ENCODE data around the gene GALM. TPM values are rescaled to one million over a fixed set of nuclear protein-coding genes. Genes with fewer than 3 reads are reported as not detected.
A peak's percentile ranks its signal among the peaks of the same experiment; 100 is the strongest.
"Not testable (repeated sequence)": the region's sequence is repeated elsewhere in the genome, so short reads cannot be mapped to it uniquely, and the experiment has no call there.

GALM gene
- total and polyA plus RNA-seq, 10 donors, result 5.2 to 22.7 (median 7.6) TPM

DNA sequence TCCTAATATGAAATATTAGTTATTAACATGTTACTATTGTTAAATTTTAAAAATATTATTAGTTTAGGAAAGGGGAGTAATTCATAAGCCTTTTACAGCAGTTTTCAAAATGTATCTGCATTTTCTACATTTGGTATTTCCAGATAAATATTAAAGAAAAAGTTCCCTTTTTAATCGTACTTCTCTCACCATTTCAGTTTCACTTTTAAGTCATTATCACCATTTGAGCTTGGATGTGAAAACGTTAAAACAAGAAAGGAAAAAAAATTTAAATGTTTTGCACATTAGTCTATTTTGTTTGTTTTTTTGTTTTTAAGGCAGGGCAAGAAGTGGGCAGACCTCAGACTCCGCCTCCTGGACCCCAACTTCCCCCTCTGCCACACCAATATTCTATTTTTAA, 88.6 kb downstream of the GALM start:
- no peak for DNase-seq
- no peaks in the 10 kb centered on the region for H3K27me3 ChIP-seq (replicated peaks in 1 of 7)
- peak overlapping the region in 6 of 8 donors; percentile 0 to 45 (median 24) for H3K4me3 ChIP-seq
- peak overlapping the region in 6 of 8 donors; percentile 0 to 65 (median 38) for H3K27ac ChIP-seq
- WGBS, 5 donors, result 11 to 21% (median 15%) methylated on average over 3 of the region's 3 CpGs
- no peaks in the 10 kb centered on the region for H3K9me3 ChIP-seq
- H3K4me1 ChIP-seq, result peaks cover 3 to 36% (median 26%) of the 10 kb centered on the region in 6 donors
- H3K36me3 ChIP-seq, result peaks cover 0 to 4% (median 0%) of the 10 kb centered on the region in 6 donors
- intact Hi-C loops (cut with DNase I; ENCODE audit: low total_unique reads), result no loop called here
- TF ChIP-seq POLR2AphosphoS5 (IDR thresholded peaks at IDR 0.05) (no peak), POLR2A (IDR thresholded peaks at IDR 0.05) (no peak)

DNA sequence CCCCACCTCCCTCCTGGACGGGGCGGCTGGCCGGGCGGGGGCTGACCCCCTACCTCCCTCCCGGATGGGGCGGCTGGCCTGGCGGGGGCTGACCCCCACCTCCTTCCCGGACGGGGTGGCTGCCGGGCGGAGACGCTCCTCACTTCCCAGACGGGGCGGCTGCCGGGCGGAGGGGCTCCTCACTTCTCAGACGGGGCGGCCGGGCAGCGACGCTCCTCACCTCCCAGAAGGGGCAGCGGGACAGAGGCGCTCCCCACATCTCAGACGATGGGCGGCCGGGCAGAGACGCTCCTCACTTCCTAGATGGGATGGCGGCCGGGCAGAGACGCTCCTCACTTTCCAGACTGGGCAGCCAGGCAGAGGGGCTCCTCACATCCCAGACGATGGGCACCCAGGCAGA, 90.0 kb downstream of the GALM start:
- intact Hi-C loops (cut with DNase I; ENCODE audit: low total_unique reads); H3K9me3 ChIP-seq; H3K27me3 ChIP-seq (replicated peaks in 1 of 7); H3K4me3 ChIP-seq; H3K36me3 ChIP-seq; H3K27ac ChIP-seq; DNase-seq: not testable (repeated sequence)
- WGBS, 5 donors, result 89 to 97% (median 96%) methylated on average over 7 to 31 of the region's 31 CpGs
- peaks cover 0 to 29% (median 20%) of the 10 kb centered on the region in 6 donors for H3K4me1 ChIP-seq

DNA sequence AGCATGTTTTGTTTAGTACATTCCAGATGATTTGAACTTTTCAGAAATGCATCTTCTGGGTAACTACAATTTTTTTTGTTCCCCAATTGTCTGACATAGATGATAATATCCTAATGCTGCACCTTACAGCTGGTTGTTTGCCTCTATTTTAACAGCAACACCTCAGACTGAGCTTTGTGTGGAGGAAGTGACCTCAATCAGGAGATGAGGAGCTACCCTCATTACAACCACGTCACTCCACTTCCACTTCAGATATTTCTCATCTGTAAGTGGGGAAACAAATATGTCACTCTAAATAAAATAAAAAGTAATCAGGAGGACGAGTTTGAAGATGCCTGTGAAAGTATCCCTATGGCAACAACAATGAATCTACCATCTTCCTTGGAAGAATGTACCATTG, 97.3 kb downstream of the GALM start:
- H3K9me3 ChIP-seq, result no peaks in the 10 kb centered on the region
- intact Hi-C loops (cut with DNase I; ENCODE audit: low total_unique reads), result no loop called here
- no peak overlapping the region for H3K4me3 ChIP-seq
- no peak overlapping the region for H3K27ac ChIP-seq
- H3K4me1 ChIP-seq, result no peaks in the 10 kb centered on the region
- no peak for DNase-seq
- TF ChIP-seq POLR2A (IDR thresholded peaks at IDR 0.05), result no peak
- no peak for TF ChIP-seq POLR2AphosphoS5 (IDR thresholded peaks at IDR 0.05)
- TF ChIP-seq, protein P1, sequence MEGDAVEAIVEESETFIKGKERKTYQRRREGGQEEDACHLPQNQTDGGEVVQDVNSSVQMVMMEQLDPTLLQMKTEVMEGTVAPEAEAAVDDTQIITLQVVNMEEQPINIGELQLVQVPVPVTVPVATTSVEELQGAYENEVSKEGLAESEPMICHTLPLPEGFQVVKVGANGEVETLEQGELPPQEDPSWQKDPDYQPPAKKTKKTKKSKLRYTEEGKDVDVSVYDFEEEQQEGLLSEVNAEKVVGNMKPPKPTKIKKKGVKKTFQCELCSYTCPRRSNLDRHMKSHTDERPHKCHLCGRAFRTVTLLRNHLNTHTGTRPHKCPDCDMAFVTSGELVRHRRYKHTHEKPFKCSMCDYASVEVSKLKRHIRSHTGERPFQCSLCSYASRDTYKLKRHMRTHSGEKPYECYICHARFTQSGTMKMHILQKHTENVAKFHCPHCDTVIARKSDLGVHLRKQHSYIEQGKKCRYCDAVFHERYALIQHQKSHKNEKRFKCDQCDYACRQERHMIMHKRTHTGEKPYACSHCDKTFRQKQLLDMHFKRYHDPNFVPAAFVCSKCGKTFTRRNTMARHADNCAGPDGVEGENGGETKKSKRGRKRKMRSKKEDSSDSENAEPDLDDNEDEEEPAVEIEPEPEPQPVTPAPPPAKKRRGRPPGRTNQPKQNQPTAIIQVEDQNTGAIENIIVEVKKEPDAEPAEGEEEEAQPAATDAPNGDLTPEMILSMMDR (IDR thresholded peaks at IDR 0.05 in 8 of 11, conservative IDR thresholded peaks at IDR 0.05 in 3 of 11), result no peak
- 44 to 67% (median 57%) methylated on average over 2 of the region's 2 CpGs for WGBS, 5 donors
- H3K36me3 ChIP-seq, result no peaks in the 10 kb centered on the region
- peaks cover 0 to 4% (median 0%) of the 10 kb centered on the region in 7 donors for H3K27me3 ChIP-seq (replicated peaks in 1 of 7)

DNA sequence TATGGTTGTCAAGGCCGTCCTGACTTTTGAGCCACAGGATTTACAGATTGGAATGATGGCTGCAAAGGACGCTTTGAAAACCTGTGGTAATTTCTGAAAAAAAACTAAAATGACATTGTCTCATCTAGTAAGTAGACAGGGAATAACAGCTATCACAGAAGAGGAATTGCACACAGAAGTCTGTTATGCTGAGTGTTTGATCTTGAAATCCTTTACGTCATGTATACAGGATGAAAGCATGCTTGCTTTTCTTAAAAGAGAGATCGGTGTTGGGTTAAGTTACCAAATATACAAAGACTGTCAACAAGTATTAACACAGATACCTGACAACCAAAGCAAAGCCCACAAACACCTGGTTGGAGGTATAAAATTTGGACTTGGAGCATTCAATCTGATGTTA, 97.8 kb downstream of the GALM start:
- intact Hi-C loops (cut with DNase I; ENCODE audit: low total_unique reads), result no loop called here
- no peak for DNase-seq
- H3K4me3 ChIP-seq, result no peak overlapping the region

DNA sequence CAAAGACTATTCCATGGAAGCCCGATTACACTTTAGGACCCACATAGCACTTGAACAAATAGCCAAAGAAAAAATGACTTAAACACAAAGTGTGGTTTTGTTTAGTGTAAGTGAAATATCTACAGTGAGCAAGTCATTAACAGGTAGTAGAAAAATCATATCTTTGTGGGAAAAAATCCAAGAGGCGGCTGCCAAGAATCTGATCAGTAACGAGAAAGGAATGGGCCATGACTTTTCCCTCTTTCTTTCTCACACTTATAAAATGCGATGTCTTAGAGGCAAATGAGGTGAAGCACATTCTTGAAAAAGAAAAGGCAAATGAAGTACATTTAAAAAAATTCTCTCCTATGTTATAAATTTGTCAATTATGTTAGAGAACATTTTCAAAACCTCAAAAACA, 99.2 kb downstream of the GALM start:
- Histone ChIP-seq H3K27me3 (replicated peaks in 1 of 7) (peaks cover 0 to 13% (median 0%) of the 10 kb centered on the region in 7 donors), H3K4me1 (no peaks in the 10 kb centered on the region), H3K27ac (no peak overlapping the region), H3K4me3 (no peak overlapping the region), H3K9me3 (no peaks in the 10 kb centered on the region), H3K36me3 (no peaks in the 10 kb centered on the region)
- DNase-seq, result no peak
- intact Hi-C loops (cut with DNase I; ENCODE audit: low total_unique reads), result no loop called here
- TF ChIP-seq, protein P1 (IDR thresholded peaks at IDR 0.05 in 8 of 11, conservative IDR thresholded peaks at IDR 0.05 in 3 of 11), result no peak
- TF ChIP-seq POLR2A (IDR thresholded peaks at IDR 0.05) (no peak), POLR2AphosphoS5 (IDR thresholded peaks at IDR 0.05) (no peak)
- 87 to 91% (median 89%) methylated on average over 4 of the region's 4 CpGs for WGBS, 5 donors

More for the DNA sequence above, 97.8 kb downstream of the GALM start:
- TF ChIP-seq, protein P1 (IDR thresholded peaks at IDR 0.05 in 8 of 11, conservative IDR thresholded peaks at IDR 0.05 in 3 of 11), result no peak
- TF ChIP-seq POLR2A (IDR thresholded peaks at IDR 0.05) (no peak), POLR2AphosphoS5 (IDR thresholded peaks at IDR 0.05) (no peak)
- WGBS, 5 donors, result 92 to 94% (median 92%) methylated on average over 4 of the region's 4 CpGs
- no peaks in the 10 kb centered on the region for H3K9me3 ChIP-seq
- peaks cover 0 to 9% (median 0%) of the 10 kb centered on the region in 7 donors for H3K27me3 ChIP-seq (replicated peaks in 1 of 7)
- no peak overlapping the region for H3K27ac ChIP-seq
- no peaks in the 10 kb centered on the region for H3K4me1 ChIP-seq
- H3K36me3 ChIP-seq, result no peaks in the 10 kb centered on the region

Data from spleen (tissue), 11 donors.